Common myeloid progenitor, CD34-positive (primary cell): Measurements from ENCODE around the gene LSM3.

ENCODE experiments used
- CTCF ChIA-PET: fragments of 350-600 bp; sonication (Branson Sonifier 250); formaldehyde crosslinking; loops from one replicate; lab custom pipeline; 2021; ENCODE audit warnings: antibody characterized with exemption; lab: Charles Lee
- POLR2A ChIA-PET: fragments of 350-600 bp; sonication (Branson Sonifier 250); formaldehyde crosslinking; loops from one replicate; lab custom pipeline; 2021; ENCODE audit warnings: antibody characterized with exemption; lab: Charles Lee
- DNase-seq, 3 donors: peaks; one replicate each; pipeline versions ENCODE4 v3.0.0 to v3.0.0-alpha.2; 2013
- H3K27ac ChIP-seq, 2 experiments: 1 replicate in 1 of 2; 2 replicates in 1 of 2; pipeline ENCODE4 v1.7.0; 2013; ENCODE audit warnings: inconsistent platforms in 2 of 2, low read length in 2 of 2, mild to moderate bottlenecking in 2 of 2, low read depth in 1 of 2, moderate library complexity in 1 of 2; ENCODE audit not compliant: severe bottlenecking in 2 of 2, insufficient read depth in 1 of 2, poor library complexity in 1 of 2
- H3K27me3 ChIP-seq, 5 experiments: replicated peaks in 2 of 5; 1 replicate in 3 of 5; 2 replicates in 2 of 5; pipeline versions ENCODE4 v1.6.1 to v1.7.0; 2013; ENCODE audit warnings: low read length in 4 of 5, mild to moderate bottlenecking in 2 of 5, moderate library complexity in 2 of 5, inconsistent platforms in 1 of 5; ENCODE audit not compliant: insufficient read depth in 5 of 5, control insufficient read depth in 4 of 5
- H3K36me3 ChIP-seq, 4 experiments: 1 replicate in 2 of 4; 2 replicates in 2 of 4; pipeline versions ENCODE4 v1.6.1 to v1.7.0; 2013; ENCODE audit warnings: low read length in 3 of 4, control low read depth in 1 of 4, mild to moderate bottlenecking in 1 of 4; ENCODE audit not compliant: control insufficient read depth in 4 of 4, insufficient read depth in 4 of 4
- H3K4me1 ChIP-seq, 4 experiments: 1 replicate in 3 of 4; 2 replicates in 1 of 4; pipeline versions ENCODE4 v1.6.1 to v1.7.1; 2013; ENCODE audit warnings: low read length in 3 of 4, mild to moderate bottlenecking in 3 of 4, control low read depth in 1 of 4, inconsistent platforms in 1 of 4, moderate library complexity in 1 of 4; ENCODE audit not compliant: control insufficient read depth in 4 of 4, insufficient read depth in 4 of 4; ENCODE audit errors: control extremely low read depth in 1 of 4
- H3K4me3 ChIP-seq, 7 experiments: 1 replicate in 4 of 7; 2 replicates in 3 of 7; pipeline versions ENCODE4 v1.5.1 to v1.7.0; 2013; ENCODE audit warnings: mild to moderate bottlenecking in 7 of 7, low read length in 6 of 7, moderate library complexity in 6 of 7, inconsistent platforms in 2 of 7, low read depth in 2 of 7, control low read depth in 1 of 7; ENCODE audit not compliant: insufficient read depth in 4 of 7, control insufficient read depth in 1 of 7; ENCODE audit errors: extremely low read depth in 1 of 7
- H3K9me3 ChIP-seq, 5 experiments: 1 replicate in 4 of 5; 2 replicates in 1 of 5; pipeline versions ENCODE4 v1.6.1 to v1.7.1; 2013; ENCODE audit warnings: low read length in 4 of 5, mild to moderate bottlenecking in 2 of 5, inconsistent platforms in 1 of 5, low read depth in 1 of 5, moderate library complexity in 1 of 5; ENCODE audit not compliant: control insufficient read depth in 4 of 5, insufficient read depth in 2 of 5; ENCODE audit errors: control extremely low read depth in 1 of 5
- WGBS: methylation state at CpG from one replicate; pipeline ENCODE4 v1.1.5; 2013; ENCODE audit not compliant: insufficient coverage; 5-methylcytosine and 5-hydroxymethylcytosine counted together

The LSM3 gene

DNA sequence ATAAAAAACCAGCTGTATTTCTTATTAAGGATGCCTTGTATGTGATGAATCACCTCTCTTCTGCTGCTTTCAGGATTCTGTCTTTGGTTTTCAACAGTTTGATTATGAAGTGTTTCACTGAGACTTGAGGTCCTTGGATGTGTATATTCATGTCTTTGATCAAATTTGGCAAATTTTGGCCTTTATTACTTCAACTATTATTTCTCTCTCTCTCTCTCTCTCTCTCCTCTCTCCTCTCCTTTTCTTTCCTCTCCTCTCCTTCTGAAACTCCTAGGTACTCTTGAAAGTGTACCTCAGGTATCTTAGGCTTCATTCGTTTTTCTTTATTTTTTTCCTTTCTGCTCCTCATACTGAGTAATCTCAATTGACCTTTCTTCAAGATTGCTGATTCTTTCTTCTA is 43.3 kb downstream of the LSM3 start:
- H3K27ac ChIP-seq, result no peak overlapping the region
- DNase-seq, result peak in 1 of 3 donors; percentile 23
- peaks cover 0 to 8% (median 3%) of the 10 kb centered on the region in 4 experiments for H3K4me1 ChIP-seq
- H3K36me3 ChIP-seq, result peaks cover 0 to 2% (median 0%) of the 10 kb centered on the region in 4 experiments
- POLR2A ChIA-PET, result no interaction called here
- CTCF ChIA-PET, result interaction anchor here (0.7 to 3.4 kb wide), 3 partner anchors 10 to 40 kb away, joined by 3 to 19 read pairs (median 5); no protein-coding TSS in a partner anchor
- H3K4me3 ChIP-seq, result no peak overlapping the region
- no peaks in the 10 kb centered on the region for H3K27me3 ChIP-seq
- WGBS, result no CpG with 5 or more reads among the region's 1 CpG
- peaks cover 5 to 36% (median 7%) of the 10 kb centered on the region in 5 experiments for H3K9me3 ChIP-seq

DNA sequence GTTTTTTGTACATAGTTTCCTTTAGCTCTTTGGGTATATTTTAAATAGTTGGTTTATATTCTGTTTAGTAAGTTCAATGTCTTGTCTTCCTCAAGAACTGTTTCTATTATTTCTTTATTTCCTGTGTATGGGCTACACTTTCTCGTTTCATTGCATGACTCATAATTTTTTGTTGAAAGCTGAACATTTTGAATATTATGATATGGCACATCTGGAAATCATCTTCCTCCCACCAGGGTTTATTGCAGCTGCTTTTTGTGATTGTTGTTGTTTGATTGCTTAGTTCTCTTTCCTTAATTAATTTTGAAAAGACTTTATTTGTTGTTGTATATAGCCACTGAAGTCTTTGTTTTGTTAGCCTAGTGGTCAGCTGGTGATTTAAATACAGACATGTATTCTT is 43.8 kb downstream of the LSM3 start:
- DNase-seq, result peak in 1 of 3 donors; percentile 33
- CTCF ChIA-PET, result interaction anchor here (0.7 to 3.4 kb wide), 5 partner anchors 8 to 39 kb away, joined by 3 to 19 read pairs (median 3); no protein-coding TSS in a partner anchor
- Histone ChIP-seq H3K9me3 (peaks cover 5 to 36% (median 7%) of the 10 kb centered on the region in 5 experiments), H3K27ac (no peak overlapping the region), H3K4me1 (peaks cover 0 to 8% (median 3%) of the 10 kb centered on the region in 4 experiments), H3K27me3 (no peaks in the 10 kb centered on the region), H3K4me3 (no peak overlapping the region), H3K36me3 (peaks cover 0 to 2% (median 0%) of the 10 kb centered on the region in 4 experiments)
- POLR2A ChIA-PET, result no interaction called here
- WGBS, result no CpG with 5 or more reads among the region's 1 CpG

DNA sequence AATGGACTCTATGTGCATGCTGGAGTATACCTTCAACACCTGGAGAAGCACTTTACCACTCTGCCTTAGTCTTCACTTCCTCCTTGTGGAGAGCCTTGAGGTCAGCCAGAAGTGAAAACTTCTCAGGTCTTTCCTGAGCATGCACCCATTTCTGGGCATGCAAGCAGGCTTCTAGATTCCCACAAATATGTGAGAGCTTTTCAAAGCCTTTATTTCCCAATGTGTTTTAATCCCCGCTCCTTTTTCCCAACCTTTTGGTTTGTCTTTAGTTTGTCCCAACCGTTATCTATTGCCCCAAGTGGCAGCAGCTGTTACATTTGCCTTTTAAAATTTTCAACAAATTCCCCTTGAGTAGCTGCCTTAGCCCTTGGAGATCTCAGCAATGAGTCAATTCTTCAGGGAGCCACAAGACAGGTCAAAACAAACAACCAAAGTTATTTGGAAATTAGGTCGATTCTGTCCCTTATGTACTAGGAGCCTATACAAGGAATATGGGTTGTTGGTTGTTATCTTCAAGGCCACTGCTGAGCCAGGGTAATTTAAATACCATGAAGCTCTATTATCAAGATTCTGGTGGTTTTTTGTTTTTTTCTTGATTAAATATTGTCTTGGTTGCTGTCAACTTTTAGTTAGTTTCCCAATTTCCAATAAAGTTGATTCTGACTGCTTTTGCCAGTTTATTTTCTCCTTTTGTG is 44.4 kb downstream of the LSM3 start:
- POLR2A ChIA-PET, result no interaction called here
- no peaks in the 10 kb centered on the region for H3K27me3 ChIP-seq
- WGBS, result 100% methylated on average over 2 of the region's 3 CpGs
- H3K4me1 ChIP-seq, result peaks cover 0 to 8% (median 3%) of the 10 kb centered on the region in 4 experiments
- CTCF ChIA-PET, result interaction anchor here (0.7 to 3.4 kb wide), 7 partner anchors 9 to 238 kb away, joined by 3 to 19 read pairs (median 3); no protein-coding TSS in a partner anchor
- no peak for DNase-seq
- H3K36me3 ChIP-seq, result peaks cover 0 to 2% (median 0%) of the 10 kb centered on the region in 4 experiments
- H3K4me3 ChIP-seq, result no peak overlapping the region
- H3K27ac ChIP-seq, result no peak overlapping the region
- H3K9me3 ChIP-seq, result peaks cover 5 to 36% (median 7%) of the 10 kb centered on the region in 5 experiments

DNA sequence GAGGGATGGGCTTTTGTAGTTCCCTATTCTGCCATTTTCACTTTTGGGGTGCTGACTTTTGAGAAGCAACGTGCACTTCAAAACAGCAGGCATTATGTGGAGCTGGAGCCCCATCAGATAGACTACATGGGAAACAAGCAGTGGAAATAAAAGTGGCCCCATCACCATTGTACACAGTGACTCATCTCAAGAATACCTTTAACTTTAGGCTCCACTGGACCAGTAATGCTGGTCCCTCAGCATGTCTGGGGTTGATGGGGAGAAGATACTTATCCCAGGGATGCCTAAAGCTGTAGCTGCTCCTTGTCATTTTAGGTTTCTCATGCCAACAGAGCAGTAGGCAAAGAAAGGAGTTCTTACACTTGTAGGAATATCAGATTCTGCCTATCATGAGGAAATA is 45.0 kb downstream of the LSM3 start:
- Histone ChIP-seq H3K9me3 (peaks cover 5 to 36% (median 7%) of the 10 kb centered on the region in 5 experiments), H3K36me3 (peaks cover 0 to 2% (median 0%) of the 10 kb centered on the region in 4 experiments), H3K27ac (no peak overlapping the region), H3K4me3 (no peak overlapping the region), H3K27me3 (no peaks in the 10 kb centered on the region), H3K4me1 (peaks cover 0 to 8% (median 3%) of the 10 kb centered on the region in 4 experiments)
- CTCF ChIA-PET, result interaction anchor here (1.2 to 3.4 kb wide), 5 partner anchors 8 to 237 kb away, joined by 3 to 19 read pairs (median 3); no protein-coding TSS in a partner anchor
- 100% methylated on average over 1 of the region's 1 CpG for WGBS
- POLR2A ChIA-PET, result no interaction called here
- no peak for DNase-seq

DNA sequence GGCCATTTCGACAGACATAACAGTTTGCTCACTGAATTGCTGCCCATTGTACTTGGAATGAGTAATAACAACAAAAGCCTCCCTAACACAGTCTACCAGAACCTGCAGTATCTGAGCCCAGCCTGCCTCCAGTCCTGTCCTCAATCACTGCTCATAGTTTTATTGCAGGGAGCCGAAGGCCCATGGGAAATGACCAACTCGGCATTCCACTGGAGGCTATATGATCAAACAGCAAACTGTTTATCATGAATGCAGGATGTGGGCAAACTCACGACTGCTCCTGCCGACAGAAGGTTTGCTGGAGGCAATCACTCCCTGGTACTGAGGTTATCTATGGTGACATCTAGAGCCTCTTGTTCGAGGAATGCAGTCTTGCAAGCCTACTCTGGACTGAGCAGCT is 46.3 kb downstream of the LSM3 start:
- 72% methylated on average over 4 of the region's 6 CpGs for WGBS
- peaks cover 0 to 2% (median 0%) of the 10 kb centered on the region in 4 experiments for H3K36me3 ChIP-seq
- no peak overlapping the region for H3K27ac ChIP-seq
- ChIA-PET CTCF (interaction anchor here (1.3 kb wide), 2 partner anchors 8 to 21 kb away, joined by 5 to 6 read pairs; no protein-coding TSS in a partner anchor), POLR2A (no interaction called here)
- peaks cover 0 to 8% (median 3%) of the 10 kb centered on the region in 4 experiments for H3K4me1 ChIP-seq
- H3K4me3 ChIP-seq, result no peak overlapping the region
- H3K9me3 ChIP-seq, result peaks cover 5 to 34% (median 7%) of the 10 kb centered on the region in 5 experiments
- DNase-seq, result no peak
- no peaks in the 10 kb centered on the region for H3K27me3 ChIP-seq

DNA sequence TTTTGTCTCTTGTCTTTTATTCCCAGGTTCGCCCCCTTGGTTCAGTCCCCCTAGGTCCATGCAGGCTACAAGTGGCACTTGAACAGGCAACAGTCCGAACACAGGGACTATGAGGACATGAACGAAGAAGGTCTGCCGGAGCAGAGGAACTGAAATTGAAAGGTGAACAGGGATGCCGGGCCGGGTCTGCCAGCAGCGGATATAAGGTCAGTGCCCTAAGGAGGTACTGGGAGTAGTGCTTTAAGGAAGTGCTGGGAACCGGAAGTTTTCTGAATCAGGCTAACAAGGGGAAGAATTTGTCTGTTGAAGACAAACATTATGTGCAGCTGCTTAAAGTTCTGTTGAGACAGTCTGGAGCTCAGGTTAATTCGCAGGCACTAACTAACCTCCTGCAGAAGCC is 46.8 kb downstream of the LSM3 start:
- CTCF ChIA-PET, result interaction anchor here (1.1 to 1.3 kb wide), 3 partner anchors 9 to 243 kb away, joined by 3 to 6 read pairs (median 5); no protein-coding TSS in a partner anchor
- no peak for DNase-seq

More for the DNA sequence above, 46.8 kb downstream of the LSM3 start:
- peaks cover 2 to 12% (median 6%) of the 10 kb centered on the region in 4 experiments for H3K4me1 ChIP-seq
- H3K36me3 ChIP-seq, result peaks cover 0 to 2% (median 0%) of the 10 kb centered on the region in 4 experiments
- POLR2A ChIA-PET, result no interaction called here
- no peak overlapping the region for H3K4me3 ChIP-seq
- H3K27me3 ChIP-seq, result no peaks in the 10 kb centered on the region
- 58% methylated on average over 8 of the region's 9 CpGs for WGBS
- H3K27ac ChIP-seq, result no peak overlapping the region
- peaks cover 5 to 30% (median 7%) of the 10 kb centered on the region in 5 experiments for H3K9me3 ChIP-seq
